Progenitor cell of endocrine pancreas (in vitro differentiated cells): Measurements from ENCODE around the gene UBE2O. TPM values are rescaled to one million over a fixed set of nuclear protein-coding genes. Genes with fewer than 3 reads are reported as not detected.

ENCODE experiments used
- DNase-seq: peaks from one replicate; pipeline ENCODE4 v3.0.0; 2021; ENCODE audit warnings: low spot score; ENCODE audit not compliant: unreplicated experiment
- H3K27ac Mint-ChIP-seq: 2 replicates; pipeline ENCODE4 v1.8.0; 2021; ENCODE audit warnings: mild to moderate bottlenecking, moderate library complexity, mixed read lengths
- H3K27me3 Mint-ChIP-seq: 2 replicates; pipeline ENCODE4 v1.8.0; 2021; ENCODE audit warnings: mixed read lengths
- H3K36me3 Mint-ChIP-seq: 2 replicates; pipeline ENCODE4 v1.8.0; 2022; ENCODE audit warnings: mixed read lengths; ENCODE audit not compliant: insufficient read depth
- H3K4me1 Mint-ChIP-seq: 2 replicates; pipeline ENCODE4 v1.8.0; 2021; ENCODE audit warnings: low read depth, mixed read lengths
- H3K4me3 Mint-ChIP-seq: 2 replicates; pipeline ENCODE4 v1.8.0; 2021; ENCODE audit warnings: low read depth, mild to moderate bottlenecking, moderate library complexity, mixed read lengths
- H3K9me3 Mint-ChIP-seq: 2 replicates; pipeline ENCODE4 v1.8.0; 2021; ENCODE audit warnings: low read depth, mixed read lengths
- CTCF ChIP-seq: fragments of 200-600 bp; sonication (generic); IDR thresholded peaks from one replicate; pipeline ENCODE4 v1.5.0; 2021; ENCODE audit warnings: antibody characterized with exemption, mild to moderate bottlenecking; ENCODE audit not compliant: unreplicated experiment
- total RNA-seq: library from RNA; stranded (reverse); gene quantifications from 2 replicates; pipeline ENCODE4 v1.2.1, GENCODE V29; 2021

Gene UBE2O
- total RNA-seq, 1 donor from 2014 or later = 44.6 TPM

GRCh38 chr17:76431509-76431908, 21.4 kb downstream of the UBE2O start:
- no peak for DNase-seq
- Mint-ChIP-seq H3K36me3 (peaks cover 4% of the 10 kb centered on the region), H3K27me3 (no peaks in the 10 kb centered on the region), H3K27ac (no peak overlapping the region), H3K4me3 (no peak overlapping the region), H3K4me1 (peaks cover 12% of the 10 kb centered on the region), H3K9me3 (no peaks in the 10 kb centered on the region)
- no peak for TF ChIP-seq CTCF

DNA sequence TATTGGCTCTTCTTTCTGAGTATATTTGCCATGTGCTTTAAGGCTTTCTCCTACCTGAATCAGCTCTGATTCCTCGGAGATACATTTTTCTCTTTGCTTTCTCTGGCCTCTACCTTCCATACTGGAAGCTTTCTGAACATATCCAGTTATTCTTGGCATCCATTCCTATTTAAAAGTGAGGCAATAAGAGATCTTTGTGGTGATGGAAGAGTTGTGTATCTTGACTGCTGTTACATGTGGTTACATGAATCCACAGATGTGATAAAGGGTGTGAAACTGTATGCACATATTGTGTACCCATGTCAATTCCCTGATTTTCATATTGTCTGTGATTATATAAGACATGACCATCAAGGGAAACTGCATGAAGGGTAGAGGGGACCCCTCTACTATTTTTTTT, 24.4 kb downstream of the UBE2O start:
- Mint-ChIP-seq H3K9me3 (no peaks in the 10 kb centered on the region), H3K4me1 (peaks cover 10% of the 10 kb centered on the region), H3K4me3 (no peak overlapping the region), H3K36me3 (no peaks in the 10 kb centered on the region), H3K27me3 (no peaks in the 10 kb centered on the region), H3K27ac (no peak overlapping the region)
- TF ChIP-seq CTCF = no peak
- no peak for DNase-seq

DNA sequence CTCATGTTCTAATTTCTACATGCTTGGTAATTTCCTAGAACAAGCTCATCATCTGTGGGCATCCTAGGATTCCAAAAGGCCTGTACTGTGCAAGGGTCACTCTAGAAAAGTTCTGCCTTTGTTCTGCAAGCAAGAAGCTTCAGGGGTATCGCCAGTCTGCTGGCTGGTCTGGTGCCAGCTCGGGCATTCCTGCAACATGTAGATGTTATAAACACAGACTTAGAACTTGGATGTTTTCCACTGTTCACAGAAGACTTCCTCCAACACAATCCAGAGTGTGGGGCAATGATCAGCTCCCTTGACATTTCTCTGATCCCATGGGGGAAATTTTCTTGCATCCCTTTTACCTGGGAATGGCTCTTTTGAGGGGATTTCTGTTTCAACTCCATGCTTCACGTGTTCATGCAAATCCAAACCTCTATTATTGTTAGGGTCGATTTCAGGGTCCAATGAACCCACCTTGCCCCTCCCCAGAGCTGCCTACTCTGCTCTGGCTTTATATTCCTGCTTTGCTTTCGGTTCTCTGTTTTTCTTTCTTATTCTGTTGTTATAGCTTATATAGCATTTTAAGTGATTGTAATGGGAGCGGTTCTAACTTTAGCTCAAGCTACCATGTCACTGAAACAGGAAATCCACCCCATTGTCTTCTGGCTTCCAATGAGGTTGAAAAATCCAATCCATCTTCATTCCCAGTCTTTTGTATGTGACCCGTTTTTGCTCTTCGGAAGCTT, 25.3 kb downstream of the UBE2O start:
- H3K4me1 Mint-ChIP-seq = peaks cover 10% of the 10 kb centered on the region
- DNase-seq = no peak
- TF ChIP-seq CTCF = no peak
- H3K27me3 Mint-ChIP-seq = no peaks in the 10 kb centered on the region
- H3K27ac Mint-ChIP-seq = no peak overlapping the region
- H3K36me3 Mint-ChIP-seq = no peaks in the 10 kb centered on the region
- H3K4me3 Mint-ChIP-seq = no peak overlapping the region
- H3K9me3 Mint-ChIP-seq = no peaks in the 10 kb centered on the region

- Mint-ChIP-seq H3K4me3 (no peak overlapping the region), H3K27ac (no peak overlapping the region), H3K27me3 (no peaks in the 10 kb centered on the region), H3K36me3 (no peaks in the 10 kb centered on the region), H3K9me3 (no peaks in the 10 kb centered on the region), H3K4me1 (peaks cover 10% of the 10 kb centered on the region)
- DNase-seq = no peak
- TF ChIP-seq CTCF = no peak
Observed at GRCh38 chr17:76426853-76427252, 26.1 kb downstream of the UBE2O start.

DNA sequence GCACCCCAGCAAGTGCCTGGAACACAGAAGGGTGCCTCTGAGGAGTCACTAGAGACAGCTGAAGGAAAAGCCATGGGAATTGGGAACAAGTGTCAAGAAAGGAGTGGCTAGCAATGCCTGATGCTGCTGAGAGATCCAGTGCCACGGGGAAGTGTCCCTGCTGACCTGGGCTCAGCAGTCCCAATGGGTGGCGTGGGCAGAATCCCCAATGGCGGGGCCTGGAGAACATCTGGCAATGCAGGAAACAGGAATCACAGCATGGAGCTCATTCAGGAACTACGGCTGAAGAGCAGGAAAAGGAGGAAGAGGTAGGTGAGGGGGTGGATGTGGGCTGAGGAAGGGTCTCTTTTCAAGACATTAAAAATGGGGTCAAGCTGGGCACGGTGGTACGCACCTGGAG, 30.1 kb downstream of the UBE2O start:
- H3K27ac Mint-ChIP-seq = no peak overlapping the region
- no peaks in the 10 kb centered on the region for H3K27me3 Mint-ChIP-seq
- no peaks in the 10 kb centered on the region for H3K36me3 Mint-ChIP-seq
- H3K4me1 Mint-ChIP-seq = no peaks in the 10 kb centered on the region
- no peak overlapping the region for H3K4me3 Mint-ChIP-seq
- DNase-seq = no peak
- no peak for TF ChIP-seq CTCF
- H3K9me3 Mint-ChIP-seq = no peaks in the 10 kb centered on the region
